Astrocyte (in vitro differentiated cells and primary cell): ENCODE data around the gene HMCES.

Experiments
- EZH2 ChIP-seq: IDR thresholded peaks from 2 replicates; pipeline ENCODE4 v1.6.1; 2012; ENCODE audit warnings: mild to moderate bottlenecking, low read length, inconsistent platforms; ENCODE audit not compliant: insufficient read depth
- TF ChIP-seq, protein P1 (sequence below): IDR thresholded peaks from 2 replicates; pipeline ENCODE4 v1.5.1; 2011; ENCODE audit warnings: low read depth, mild to moderate bottlenecking, inconsistent platforms, low read length, moderate library complexity; ENCODE audit not compliant: insufficient read depth

DNA sequence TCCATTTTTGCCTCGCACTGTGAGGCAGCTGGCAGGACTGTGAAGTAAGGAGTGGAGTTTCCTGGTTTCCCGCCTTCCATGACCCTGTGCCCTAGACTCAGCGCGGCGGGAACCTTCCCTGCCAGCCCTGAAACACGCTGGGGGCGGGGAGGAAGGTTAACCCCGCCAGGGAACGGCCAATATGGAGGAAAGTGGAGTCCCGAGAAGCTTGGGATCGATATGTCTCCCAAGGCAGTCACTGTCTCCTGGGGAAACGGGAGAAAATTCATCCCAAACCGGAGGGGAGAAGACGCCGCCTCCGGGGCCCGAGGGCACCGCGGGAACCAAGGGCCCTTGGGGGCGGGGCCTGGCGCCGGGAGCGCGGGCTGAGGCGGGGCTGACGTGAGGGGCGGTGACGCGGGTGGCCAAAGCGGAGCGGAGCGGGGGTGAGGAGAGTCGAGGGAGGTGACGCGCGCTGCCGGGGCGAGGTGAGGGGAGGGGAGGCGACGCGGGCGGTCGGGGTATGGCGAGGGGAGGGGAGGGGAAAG is at the start of gene HMCES:
- TF ChIP-seq, protein P1, sequence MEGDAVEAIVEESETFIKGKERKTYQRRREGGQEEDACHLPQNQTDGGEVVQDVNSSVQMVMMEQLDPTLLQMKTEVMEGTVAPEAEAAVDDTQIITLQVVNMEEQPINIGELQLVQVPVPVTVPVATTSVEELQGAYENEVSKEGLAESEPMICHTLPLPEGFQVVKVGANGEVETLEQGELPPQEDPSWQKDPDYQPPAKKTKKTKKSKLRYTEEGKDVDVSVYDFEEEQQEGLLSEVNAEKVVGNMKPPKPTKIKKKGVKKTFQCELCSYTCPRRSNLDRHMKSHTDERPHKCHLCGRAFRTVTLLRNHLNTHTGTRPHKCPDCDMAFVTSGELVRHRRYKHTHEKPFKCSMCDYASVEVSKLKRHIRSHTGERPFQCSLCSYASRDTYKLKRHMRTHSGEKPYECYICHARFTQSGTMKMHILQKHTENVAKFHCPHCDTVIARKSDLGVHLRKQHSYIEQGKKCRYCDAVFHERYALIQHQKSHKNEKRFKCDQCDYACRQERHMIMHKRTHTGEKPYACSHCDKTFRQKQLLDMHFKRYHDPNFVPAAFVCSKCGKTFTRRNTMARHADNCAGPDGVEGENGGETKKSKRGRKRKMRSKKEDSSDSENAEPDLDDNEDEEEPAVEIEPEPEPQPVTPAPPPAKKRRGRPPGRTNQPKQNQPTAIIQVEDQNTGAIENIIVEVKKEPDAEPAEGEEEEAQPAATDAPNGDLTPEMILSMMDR, result no peak
- TF ChIP-seq EZH2, result no peak
